Measurements from ENCODE around the gene LYSMD4. TPM values are rescaled to one million over a fixed set of nuclear protein-coding genes. Genes with fewer than 3 reads are reported as not detected.

Gene LYSMD4
- total and polyA plus RNA-seq, 2 of the 13 experiments (the other 11 are each of a cell fraction or from before 2014, with no cell fraction given), result 7.4 to 8.5 TPM

DNA sequence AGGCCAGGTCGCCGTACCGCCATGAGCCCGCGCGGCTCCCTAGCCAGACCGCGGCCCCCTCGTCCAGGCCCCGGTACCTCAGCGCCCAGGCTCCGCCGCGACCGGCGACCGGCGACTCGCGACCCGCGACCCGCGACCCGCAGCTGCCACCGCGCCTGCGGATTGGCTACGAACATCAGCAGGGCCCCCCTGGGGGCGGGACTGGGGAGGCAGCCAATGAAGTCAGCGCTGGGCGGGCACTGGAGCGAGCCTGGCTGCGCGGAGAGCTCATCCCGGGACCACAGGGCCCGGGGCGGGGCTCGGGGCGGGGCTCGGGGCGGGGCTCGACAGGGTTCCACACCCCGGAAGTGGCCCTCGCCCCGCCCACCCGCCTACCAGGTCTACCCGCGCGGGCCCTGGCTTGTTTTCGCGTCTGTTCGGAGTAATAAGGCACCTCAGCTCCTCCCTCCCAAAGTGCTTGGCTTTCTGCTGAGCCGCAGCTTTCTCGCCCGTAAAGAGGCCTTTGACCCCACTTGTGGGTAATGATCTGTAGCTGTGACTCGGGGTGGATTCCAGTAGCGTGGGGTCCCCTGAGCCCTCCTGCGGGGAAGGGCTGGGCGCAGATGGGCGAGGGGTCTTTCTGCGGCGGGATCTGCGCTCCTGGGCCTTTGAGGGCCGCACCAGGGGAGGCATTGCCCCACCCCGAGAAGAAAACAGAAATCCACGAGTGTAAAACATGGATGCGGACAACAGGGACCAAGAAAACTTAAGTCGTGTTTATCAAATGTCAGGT, at the start of gene LYSMD4 (continued):
- TF ChIP-seq, protein P1, sequence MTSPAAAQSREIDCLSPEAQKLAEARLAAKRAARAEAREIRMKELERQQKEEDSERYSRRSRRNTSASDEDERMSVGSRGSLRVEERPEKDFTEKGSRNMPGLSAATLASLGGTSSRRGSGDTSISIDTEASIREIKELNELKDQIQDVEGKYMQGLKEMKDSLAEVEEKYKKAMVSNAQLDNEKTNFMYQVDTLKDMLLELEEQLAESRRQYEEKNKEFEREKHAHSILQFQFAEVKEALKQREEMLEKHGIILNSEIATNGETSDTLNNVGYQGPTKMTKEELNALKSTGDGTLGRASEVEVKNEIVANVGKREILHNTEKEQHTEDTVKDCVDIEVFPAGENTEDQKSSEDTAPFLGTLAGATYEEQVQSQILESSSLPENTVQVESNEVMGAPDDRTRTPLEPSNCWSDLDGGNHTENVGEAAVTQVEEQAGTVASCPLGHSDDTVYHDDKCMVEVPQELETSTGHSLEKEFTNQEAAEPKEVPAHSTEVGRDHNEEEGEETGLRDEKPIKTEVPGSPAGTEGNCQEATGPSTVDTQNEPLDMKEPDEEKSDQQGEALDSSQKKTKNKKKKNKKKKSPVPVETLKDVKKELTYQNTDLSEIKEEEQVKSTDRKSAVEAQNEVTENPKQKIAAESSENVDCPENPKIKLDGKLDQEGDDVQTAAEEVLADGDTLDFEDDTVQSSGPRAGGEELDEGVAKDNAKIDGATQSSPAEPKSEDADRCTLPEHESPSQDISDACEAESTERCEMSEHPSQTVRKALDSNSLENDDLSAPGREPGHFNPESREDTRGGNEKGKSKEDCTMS (CRISPR knock-in tag; conservative IDR thresholded peaks at IDR 0.05), result no peak
- TF ChIP-seq ZNF629 (CRISPR knock-in tag; conservative IDR thresholded peaks at IDR 0.05) (no peak), KLF6 (CRISPR knock-in tag; IDR thresholded peaks at IDR 0.05) (0 out of 2 replicates have a peak, but pooled peaks have one; percentile 21), EZH2 (conservative IDR thresholded peaks at IDR 0.05; ENCODE audit: low read depth, low read length) (no peak), ZNF607 (CRISPR knock-in tag; IDR thresholded peaks at IDR 0.05; ENCODE audit: borderline replicate concordance) (peak; percentile 72), ZNF589 (CRISPR knock-in tag; conservative IDR thresholded peaks at IDR 0.05) (no peak), SAP130 (CRISPR knock-in tag; IDR thresholded peaks at IDR 0.05; ENCODE audit: low read depth) (peak; percentile 59), ZNF749 (CRISPR knock-in tag; IDR thresholded peaks at IDR 0.05; ENCODE audit: borderline replicate concordance) (no peak), SATB2 (CRISPR knock-in tag; IDR thresholded peaks at IDR 0.05) (no peak), ARNT2 (CRISPR knock-in tag; IDR thresholded peaks at IDR 0.05; ENCODE audit: low read depth) (no peak), ZNF282 (IDR thresholded peaks at IDR 0.05; ENCODE audit: partially characterized antibody) (no peak), HNF4A (CRISPR knock-in tag; IDR thresholded peaks at IDR 0.05) (peak; percentile 54; the same call in 1 of the 2 replicates), SP5 (CRISPR knock-in tag; IDR thresholded peaks at IDR 0.05; ENCODE audit: borderline replicate concordance, low read depth) (peak; percentile 60; the same call in 1 of the 2 replicates)
- TF ChIP-seq, protein P2, sequence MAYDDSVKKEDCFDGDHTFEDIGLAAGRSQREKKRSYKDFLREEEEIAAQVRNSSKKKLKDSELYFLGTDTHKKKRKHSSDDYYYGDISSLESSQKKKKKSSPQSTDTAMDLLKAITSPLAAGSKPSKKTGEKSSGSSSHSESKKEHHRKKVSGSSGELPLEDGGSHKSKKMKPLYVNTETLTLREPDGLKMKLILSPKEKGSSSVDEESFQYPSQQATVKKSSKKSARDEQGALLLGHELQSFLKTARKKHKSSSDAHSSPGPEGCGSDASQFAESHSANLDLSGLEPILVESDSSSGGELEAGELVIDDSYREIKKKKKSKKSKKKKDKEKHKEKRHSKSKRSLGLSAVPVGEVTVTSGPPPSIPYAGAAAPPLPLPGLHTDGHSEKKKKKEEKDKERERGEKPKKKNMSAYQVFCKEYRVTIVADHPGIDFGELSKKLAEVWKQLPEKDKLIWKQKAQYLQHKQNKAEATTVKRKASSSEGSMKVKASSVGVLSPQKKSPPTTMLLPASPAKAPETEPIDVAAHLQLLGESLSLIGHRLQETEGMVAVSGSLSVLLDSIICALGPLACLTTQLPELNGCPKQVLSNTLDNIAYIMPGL (CRISPR knock-in tag; IDR thresholded peaks at IDR 0.05; ENCODE audit: borderline replicate concordance in 1 of 2, low read depth in 1 of 2), result peak in 1 of 2 experiments; percentile 21; a peak in 1 of 4 replicates
- TF ChIP-seq, protein P3, sequence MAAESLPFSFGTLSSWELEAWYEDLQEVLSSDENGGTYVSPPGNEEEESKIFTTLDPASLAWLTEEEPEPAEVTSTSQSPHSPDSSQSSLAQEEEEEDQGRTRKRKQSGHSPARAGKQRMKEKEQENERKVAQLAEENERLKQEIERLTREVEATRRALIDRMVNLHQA (CRISPR knock-in tag; IDR thresholded peaks at IDR 0.05), result no peak
- TF ChIP-seq, protein P4, sequence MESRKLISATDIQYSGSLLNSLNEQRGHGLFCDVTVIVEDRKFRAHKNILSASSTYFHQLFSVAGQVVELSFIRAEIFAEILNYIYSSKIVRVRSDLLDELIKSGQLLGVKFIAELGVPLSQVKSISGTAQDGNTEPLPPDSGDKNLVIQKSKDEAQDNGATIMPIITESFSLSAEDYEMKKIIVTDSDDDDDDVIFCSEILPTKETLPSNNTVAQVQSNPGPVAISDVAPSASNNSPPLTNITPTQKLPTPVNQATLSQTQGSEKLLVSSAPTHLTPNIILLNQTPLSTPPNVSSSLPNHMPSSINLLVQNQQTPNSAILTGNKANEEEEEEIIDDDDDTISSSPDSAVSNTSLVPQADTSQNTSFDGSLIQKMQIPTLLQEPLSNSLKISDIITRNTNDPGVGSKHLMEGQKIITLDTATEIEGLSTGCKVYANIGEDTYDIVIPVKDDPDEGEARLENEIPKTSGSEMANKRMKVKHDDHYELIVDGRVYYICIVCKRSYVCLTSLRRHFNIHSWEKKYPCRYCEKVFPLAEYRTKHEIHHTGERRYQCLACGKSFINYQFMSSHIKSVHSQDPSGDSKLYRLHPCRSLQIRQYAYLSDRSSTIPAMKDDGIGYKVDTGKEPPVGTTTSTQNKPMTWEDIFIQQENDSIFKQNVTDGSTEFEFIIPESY (CRISPR knock-in tag; IDR thresholded peaks at IDR 0.05), result no peak
- TF ChIP-seq, protein P5, sequence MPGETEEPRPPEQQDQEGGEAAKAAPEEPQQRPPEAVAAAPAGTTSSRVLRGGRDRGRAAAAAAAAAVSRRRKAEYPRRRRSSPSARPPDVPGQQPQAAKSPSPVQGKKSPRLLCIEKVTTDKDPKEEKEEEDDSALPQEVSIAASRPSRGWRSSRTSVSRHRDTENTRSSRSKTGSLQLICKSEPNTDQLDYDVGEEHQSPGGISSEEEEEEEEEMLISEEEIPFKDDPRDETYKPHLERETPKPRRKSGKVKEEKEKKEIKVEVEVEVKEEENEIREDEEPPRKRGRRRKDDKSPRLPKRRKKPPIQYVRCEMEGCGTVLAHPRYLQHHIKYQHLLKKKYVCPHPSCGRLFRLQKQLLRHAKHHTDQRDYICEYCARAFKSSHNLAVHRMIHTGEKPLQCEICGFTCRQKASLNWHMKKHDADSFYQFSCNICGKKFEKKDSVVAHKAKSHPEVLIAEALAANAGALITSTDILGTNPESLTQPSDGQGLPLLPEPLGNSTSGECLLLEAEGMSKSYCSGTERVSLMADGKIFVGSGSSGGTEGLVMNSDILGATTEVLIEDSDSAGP (CRISPR knock-in tag; IDR thresholded peaks at IDR 0.05; ENCODE audit: borderline replicate concordance), result 0 out of 2 replicates have a peak, but pooled peaks have one; percentile 10
- TF ChIP-seq, protein P6, sequence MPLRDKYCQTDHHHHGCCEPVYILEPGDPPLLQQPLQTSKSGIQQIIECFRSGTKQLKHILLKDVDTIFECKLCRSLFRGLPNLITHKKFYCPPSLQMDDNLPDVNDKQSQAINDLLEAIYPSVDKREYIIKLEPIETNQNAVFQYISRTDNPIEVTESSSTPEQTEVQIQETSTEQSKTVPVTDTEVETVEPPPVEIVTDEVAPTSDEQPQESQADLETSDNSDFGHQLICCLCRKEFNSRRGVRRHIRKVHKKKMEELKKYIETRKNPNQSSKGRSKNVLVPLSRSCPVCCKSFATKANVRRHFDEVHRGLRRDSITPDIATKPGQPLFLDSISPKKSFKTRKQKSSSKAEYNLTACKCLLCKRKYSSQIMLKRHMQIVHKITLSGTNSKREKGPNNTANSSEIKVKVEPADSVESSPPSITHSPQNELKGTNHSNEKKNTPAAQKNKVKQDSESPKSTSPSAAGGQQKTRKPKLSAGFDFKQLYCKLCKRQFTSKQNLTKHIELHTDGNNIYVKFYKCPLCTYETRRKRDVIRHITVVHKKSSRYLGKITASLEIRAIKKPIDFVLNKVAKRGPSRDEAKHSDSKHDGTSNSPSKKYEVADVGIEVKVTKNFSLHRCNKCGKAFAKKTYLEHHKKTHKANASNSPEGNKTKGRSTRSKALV (CRISPR knock-in tag; IDR thresholded peaks at IDR 0.05), result 0 out of 2 replicates have a peak, but pooled peaks have one; percentile 27

Data from HepG2 (cell line).